Gastrocnemius medialis (tissue), 4 donors: ENCODE measurements around the gene CRX. TPM values are rescaled to one million over a fixed set of nuclear protein-coding genes. Genes with fewer than 3 reads are reported as not detected.

Source experiments
- ATAC-seq, 2 donors: fragments of 150-250 bp; one replicate each; pipeline ENCODE4 v1.9.1; 2016
- DNase-seq, 2 donors: peaks; one replicate each; pipeline ENCODE4 v3.0.0-alpha.2; 2019
- H3K27ac ChIP-seq, 4 donors: fragments of 200-600 bp; sonication (generic); 1 replicate in 1 of 4; 2 replicates in 3 of 4; pipeline ENCODE4 v1.5.1; 2016 to 2018; ENCODE audit warnings: mild to moderate bottlenecking in 2 of 4, moderate library complexity in 1 of 4
- H3K27me3 ChIP-seq, 3 donors: fragments of 200-600 bp; sonication (generic) in 2 of 3; 1 replicate in 1 of 3; 2 replicates in 2 of 3; pipeline versions ENCODE4 v1.5.1 to v1.6.0; 2016 to 2019; ENCODE audit warnings: mild to moderate bottlenecking in 1 of 3, moderate library complexity in 1 of 3
- H3K36me3 ChIP-seq, 2 donors: fragments of 200-600 bp; sonication (generic) in 1 of 2; one replicate each; pipeline ENCODE4 v1.5.1; 2017 to 2018
- H3K4me1 ChIP-seq, 2 donors: fragments of 200-600 bp; sonication (generic) in 1 of 2; one replicate each; pipeline ENCODE4 v1.5.1; 2016 to 2017; ENCODE audit warnings: mild to moderate bottlenecking in 2 of 2
- H3K4me3 ChIP-seq, 4 donors: fragments of 200-600 bp; sonication (generic) in 3 of 4; 1 replicate in 1 of 4; 2 replicates in 3 of 4; pipeline ENCODE4 v1.5.1; 2016 to 2019; ENCODE audit warnings: mild to moderate bottlenecking in 2 of 4
- H3K9me3 ChIP-seq, 3 donors: fragments of 200-600 bp; sonication (generic) in 2 of 3; 1 replicate in 1 of 3; 2 replicates in 2 of 3; pipeline ENCODE4 v1.5.1; 2016 to 2019
- POLR2A ChIP-seq, 2 donors: fragments of 450-650 bp; IDR thresholded peaks; one replicate each; pipeline ENCODE4 v1.6.1; 2017; ENCODE audit warnings: antibody characterized with exemption in 2 of 2, mild to moderate bottlenecking in 2 of 2, moderate library complexity in 2 of 2
- in situ Hi-C, 4 donors: fragments of 200-750 bp; cut with MboI; loops; one replicate each; pipeline versions ENCODE4 v1.15.0 to v1.8.0; 2017; ENCODE audit warnings: low sequenced_read_pairs in 4 of 4
- intact Hi-C: fragments of 100-400 bp; cut with DNase I; formaldehyde crosslinking; loops from one replicate; pipeline ENCODE4 v1.15.1; 2023; ENCODE audit warnings: low total_unique reads
- total RNA-seq, 4 donors: library from RNA; depleted of rRNA; stranded (reverse); fragments of >200 nt; gene quantifications; one replicate each; pipeline versions ENCODE4 v1.1.0 to v1.2.3, GENCODE V29; 2016
- TF ChIP-seq, protein P1 (sequence below), 5 experiments: fragments of 450-650 bp in 3 of 5; fragments of 200-600 bp in 2 of 5; sonication (generic) in 2 of 5; IDR thresholded peaks in 4 of 5; conservative IDR thresholded peaks in 1 of 5; 1 replicate in 4 of 5; 2 replicates in 1 of 5; pipeline ENCODE4 v1.5.1; 2016 to 2019; ENCODE audit warnings: antibody characterized with exemption in 5 of 5, mild to moderate bottlenecking in 3 of 5, moderate library complexity in 3 of 5

The CRX gene
- total RNA-seq, 4 donors from 2014 or later, result not detected

GRCh38 chr19:47824396-47824795 is 2.7 kb downstream of the CRX start:
- no peak for ATAC-seq

GRCh38 chr19:47826800-47827199 is 5.1 kb downstream of the CRX start:
- H3K36me3 ChIP-seq, result no peaks in the 10 kb centered on the region
- in situ Hi-C loops, result no loop called here
- no peaks in the 10 kb centered on the region for H3K4me1 ChIP-seq
- peaks cover 0 to 5% (median 0%) of the 10 kb centered on the region in 3 donors for H3K9me3 ChIP-seq
- no peak overlapping the region for H3K4me3 ChIP-seq
- TF ChIP-seq, protein P1, sequence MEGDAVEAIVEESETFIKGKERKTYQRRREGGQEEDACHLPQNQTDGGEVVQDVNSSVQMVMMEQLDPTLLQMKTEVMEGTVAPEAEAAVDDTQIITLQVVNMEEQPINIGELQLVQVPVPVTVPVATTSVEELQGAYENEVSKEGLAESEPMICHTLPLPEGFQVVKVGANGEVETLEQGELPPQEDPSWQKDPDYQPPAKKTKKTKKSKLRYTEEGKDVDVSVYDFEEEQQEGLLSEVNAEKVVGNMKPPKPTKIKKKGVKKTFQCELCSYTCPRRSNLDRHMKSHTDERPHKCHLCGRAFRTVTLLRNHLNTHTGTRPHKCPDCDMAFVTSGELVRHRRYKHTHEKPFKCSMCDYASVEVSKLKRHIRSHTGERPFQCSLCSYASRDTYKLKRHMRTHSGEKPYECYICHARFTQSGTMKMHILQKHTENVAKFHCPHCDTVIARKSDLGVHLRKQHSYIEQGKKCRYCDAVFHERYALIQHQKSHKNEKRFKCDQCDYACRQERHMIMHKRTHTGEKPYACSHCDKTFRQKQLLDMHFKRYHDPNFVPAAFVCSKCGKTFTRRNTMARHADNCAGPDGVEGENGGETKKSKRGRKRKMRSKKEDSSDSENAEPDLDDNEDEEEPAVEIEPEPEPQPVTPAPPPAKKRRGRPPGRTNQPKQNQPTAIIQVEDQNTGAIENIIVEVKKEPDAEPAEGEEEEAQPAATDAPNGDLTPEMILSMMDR (IDR thresholded peaks at IDR 0.05 in 4 of 5, conservative IDR thresholded peaks at IDR 0.05 in 1 of 5), result no peak
- no peak for TF ChIP-seq POLR2A (IDR thresholded peaks at IDR 0.05)
- H3K27ac ChIP-seq, result no peak overlapping the region
- intact Hi-C loops, result no loop called here
- DNase-seq, result no peak
- H3K27me3 ChIP-seq, result no peaks in the 10 kb centered on the region
- no peak for ATAC-seq

More at GRCh38 chr19:47824396-47824795, 2.7 kb downstream of the CRX start:
- TF ChIP-seq POLR2A (IDR thresholded peaks at IDR 0.05), result no peak
- TF ChIP-seq, protein P1 (IDR thresholded peaks at IDR 0.05 in 4 of 5, conservative IDR thresholded peaks at IDR 0.05 in 1 of 5), result no peak
- H3K9me3 ChIP-seq, result peaks cover 0 to 5% (median 0%) of the 10 kb centered on the region in 3 donors
- no peaks in the 10 kb centered on the region for H3K36me3 ChIP-seq
- H3K27ac ChIP-seq, result no peak overlapping the region
- intact Hi-C loops (no loop called here), in situ Hi-C loops (no loop called here)
- no peaks in the 10 kb centered on the region for H3K4me1 ChIP-seq
- no peak for DNase-seq
- H3K27me3 ChIP-seq, result peaks cover 0 to 10% (median 6%) of the 10 kb centered on the region in 3 donors
- H3K4me3 ChIP-seq, result no peak overlapping the region

- Histone ChIP-seq H3K36me3 (no peaks in the 10 kb centered on the region), H3K4me3 (no peak overlapping the region), H3K9me3 (no peaks in the 10 kb centered on the region), H3K4me1 (no peaks in the 10 kb centered on the region), H3K27ac (no peak overlapping the region), H3K27me3 (no peaks in the 10 kb centered on the region)
- DNase-seq (no peak), ATAC-seq (no peak)
- in situ Hi-C loops (no loop called here), intact Hi-C loops (no loop called here)
- TF ChIP-seq POLR2A (IDR thresholded peaks at IDR 0.05), result no peak
- TF ChIP-seq, protein P1 (IDR thresholded peaks at IDR 0.05 in 4 of 5, conservative IDR thresholded peaks at IDR 0.05 in 1 of 5), result no peak
Measured at GRCh38 chr19:47832723-47833122, 11.0 kb downstream of the CRX start.

DNA sequence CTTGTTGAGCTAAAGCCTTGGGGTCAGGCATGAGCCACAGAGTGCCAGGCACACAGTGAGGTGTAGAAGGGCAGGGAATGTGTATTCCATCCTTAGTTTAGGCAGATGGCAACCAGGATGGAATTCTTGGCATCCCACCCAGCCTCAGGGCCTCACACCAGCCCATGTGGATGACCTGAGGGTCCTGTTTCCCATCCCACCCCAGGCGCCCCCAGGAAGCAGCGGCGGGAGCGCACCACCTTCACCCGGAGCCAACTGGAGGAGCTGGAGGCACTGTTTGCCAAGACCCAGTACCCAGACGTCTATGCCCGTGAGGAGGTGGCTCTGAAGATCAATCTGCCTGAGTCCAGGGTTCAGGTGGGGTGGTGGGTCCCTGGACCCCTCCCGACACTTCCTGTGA is 14.3 kb downstream of the CRX start:
- ATAC-seq, result no peak
- in situ Hi-C loops (no loop called here), intact Hi-C loops (no loop called here)
- H3K27me3 ChIP-seq, result peaks cover 0 to 6% (median 1%) of the 10 kb centered on the region in 3 donors
- H3K4me1 ChIP-seq, result no peaks in the 10 kb centered on the region
- TF ChIP-seq, protein P1 (IDR thresholded peaks at IDR 0.05 in 4 of 5, conservative IDR thresholded peaks at IDR 0.05 in 1 of 5), result no peak
- TF ChIP-seq POLR2A (IDR thresholded peaks at IDR 0.05), result no peak
- no peak for DNase-seq
- H3K36me3 ChIP-seq, result no peaks in the 10 kb centered on the region
- no peaks in the 10 kb centered on the region for H3K9me3 ChIP-seq
- no peak overlapping the region for H3K4me3 ChIP-seq
- H3K27ac ChIP-seq, result no peak overlapping the region

DNA sequence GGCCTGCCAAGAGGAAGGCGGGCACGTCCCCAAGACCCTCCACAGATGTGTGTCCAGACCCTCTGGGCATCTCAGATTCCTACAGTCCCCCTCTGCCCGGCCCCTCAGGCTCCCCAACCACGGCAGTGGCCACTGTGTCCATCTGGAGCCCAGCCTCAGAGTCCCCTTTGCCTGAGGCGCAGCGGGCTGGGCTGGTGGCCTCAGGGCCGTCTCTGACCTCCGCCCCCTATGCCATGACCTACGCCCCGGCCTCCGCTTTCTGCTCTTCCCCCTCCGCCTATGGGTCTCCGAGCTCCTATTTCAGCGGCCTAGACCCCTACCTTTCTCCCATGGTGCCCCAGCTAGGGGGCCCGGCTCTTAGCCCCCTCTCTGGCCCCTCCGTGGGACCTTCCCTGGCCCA is 17.7 kb downstream of the CRX start:
- intact Hi-C loops, result no loop called here

More for the DNA sequence above, 17.7 kb downstream of the CRX start:
- in situ Hi-C loops, result no loop called here
- no peak for ATAC-seq
- H3K4me1 ChIP-seq, result no peaks in the 10 kb centered on the region
- no peak overlapping the region for H3K4me3 ChIP-seq
- H3K27ac ChIP-seq, result no peak overlapping the region
- H3K9me3 ChIP-seq, result no peaks in the 10 kb centered on the region
- H3K36me3 ChIP-seq, result no peaks in the 10 kb centered on the region
- no peak for DNase-seq
- TF ChIP-seq, protein P1 (IDR thresholded peaks at IDR 0.05 in 4 of 5, conservative IDR thresholded peaks at IDR 0.05 in 1 of 5), result no peak
- no peak for TF ChIP-seq POLR2A (IDR thresholded peaks at IDR 0.05)
- H3K27me3 ChIP-seq, result peaks cover 0 to 8% (median 5%) of the 10 kb centered on the region in 3 donors
